IMR-90 (cell line): ENCODE results near the gene PI4KA. TPM values are rescaled to one million over a fixed set of nuclear protein-coding genes. Genes with fewer than 3 reads are reported as not detected.
"Not testable (repeated sequence)": the region's sequence is repeated elsewhere in the genome, so short reads cannot be mapped to it uniquely, and the experiment has no call there.

Experiments
- ATAC-seq: fragments of 200-7000 bp; cut with Tn5 transposase; 2 replicates; pipeline ENCODE4 v1.9.1; 2020; ENCODE audit warnings: low read depth, mild to moderate bottlenecking, moderate library complexity
- BruUV-seq: library from RNA; stranded (reverse); fragments of 400-500 nt; replicated peaks from 2 replicates; lab custom pipeline; 2021; lab: Mats Ljungman, UMichigan
- CTCF ChIA-PET: fragments of 300-600 bp; formaldehyde crosslinking; extraction: SDS; loops from one replicate; lab custom pipeline; 2021; ENCODE audit warnings: antibody characterized with exemption; lab: Yijun Ruan, JAX
- POLR2A ChIA-PET: fragments of 300-600 bp; sonication (Branson Sonifier 250); formaldehyde crosslinking; loops from one replicate; lab custom pipeline; 2022; ENCODE audit warnings: antibody characterized with exemption; ENCODE audit not compliant: unreplicated experiment; lab: Charles Lee
- DNase-seq: peaks from one replicate; pipeline ENCODE4 v3.0.0; 2013
- H2AFZ ChIP-seq: replicated peaks from 2 replicates; pipeline ENCODE3; 2013; ENCODE audit warnings: low read length, mild to moderate bottlenecking; ENCODE audit not compliant: poor library complexity
- H2AK5ac ChIP-seq: 2 replicates; pipeline ENCODE4 v1.6.1; 2013; ENCODE audit warnings: low read depth, low read length, inconsistent platforms
- H2AK9ac ChIP-seq: replicated peaks from 2 replicates; pipeline ENCODE3; 2013; ENCODE audit warnings: mild to moderate bottlenecking, low read depth, low read length, moderate library complexity; ENCODE audit not compliant: poor library complexity
- H2BK120ac ChIP-seq: 2 replicates; pipeline ENCODE4 v1.6.1; 2013; ENCODE audit warnings: low read depth, low read length, inconsistent platforms
- H2BK15ac ChIP-seq: 3 replicates; pipeline ENCODE4 v1.6.1; 2013; ENCODE audit warnings: low read depth, low read length, inconsistent platforms
- H2BK20ac ChIP-seq: 2 replicates; pipeline ENCODE4 v1.6.1; 2013; ENCODE audit warnings: low read depth, mild to moderate bottlenecking, inconsistent platforms, low read length, moderate library complexity
- H2BK5ac ChIP-seq: 2 replicates; pipeline ENCODE4 v1.6.1; 2013; ENCODE audit warnings: mild to moderate bottlenecking, low read depth, low read length, inconsistent platforms; ENCODE audit not compliant: poor library complexity, severe bottlenecking
- H3K14ac ChIP-seq: replicated peaks from 2 replicates; pipeline ENCODE4 v1.6.1; 2013; ENCODE audit warnings: low read depth, low read length, inconsistent platforms
- H3K18ac ChIP-seq: 2 replicates; pipeline ENCODE4 v1.6.1; 2013; ENCODE audit warnings: low read depth, low read length, control low read depth
- H3K23ac ChIP-seq: 2 replicates; pipeline ENCODE4 v1.6.1; 2013; ENCODE audit warnings: low read depth, low read length, inconsistent platforms
- H3K27ac ChIP-seq: 2 replicates; pipeline ENCODE4 v1.5.1; 2013; ENCODE audit warnings: mild to moderate bottlenecking, control low read depth, low read length; ENCODE audit not compliant: insufficient read depth
- H3K27me3 ChIP-seq: 2 replicates; pipeline ENCODE4 v1.6.1; 2013; ENCODE audit warnings: low read length; ENCODE audit not compliant: control insufficient read depth, insufficient read depth
- H3K36me3 ChIP-seq: 2 replicates; pipeline ENCODE4 v1.6.1; 2013; ENCODE audit warnings: low read length, mixed read lengths; ENCODE audit not compliant: control insufficient read depth, insufficient read depth
- H3K4ac ChIP-seq: 2 replicates; pipeline ENCODE4 v1.6.1; 2013; ENCODE audit warnings: low read depth, low read length, inconsistent platforms
- H3K4me1 ChIP-seq: 2 replicates; pipeline ENCODE4 v1.6.1; 2013; ENCODE audit warnings: low read length, mixed read lengths; ENCODE audit not compliant: control insufficient read depth, insufficient read depth
- H3K4me2 ChIP-seq: 2 replicates; pipeline ENCODE4 v1.6.1; 2013; ENCODE audit warnings: low read depth, mild to moderate bottlenecking, control low read depth, low read length, moderate library complexity
- H3K4me3 ChIP-seq: 2 replicates; pipeline ENCODE4 v1.5.1; 2013; ENCODE audit warnings: low read depth, mild to moderate bottlenecking, control low read depth, low read length, moderate library complexity; ENCODE audit not compliant: insufficient read depth
- H3K56ac ChIP-seq: 2 replicates; pipeline ENCODE4 v1.6.1; 2013; ENCODE audit warnings: low read length, inconsistent platforms; ENCODE audit not compliant: insufficient read depth; ENCODE audit errors: extremely low read depth
- H3K79me1 ChIP-seq, 2 experiments: 2 replicates each; pipeline ENCODE4 v1.6.1; 2013; ENCODE audit warnings: low read length in 2 of 2, inconsistent platforms in 1 of 2, low read depth in 1 of 2
- H3K9ac ChIP-seq: 2 replicates; pipeline ENCODE4 v1.6.1; 2013; ENCODE audit warnings: low read depth, low read length, control low read depth
- H3K9me1 ChIP-seq: 2 replicates; pipeline ENCODE4 v1.6.1; 2013; ENCODE audit warnings: low read length, inconsistent platforms; ENCODE audit not compliant: insufficient read depth
- H3K9me3 ChIP-seq: 2 replicates; pipeline ENCODE4 v1.6.1; 2013; ENCODE audit warnings: low read length; ENCODE audit not compliant: control insufficient read depth, insufficient read depth
- H4K20me1 ChIP-seq: 2 replicates; pipeline ENCODE4 v1.6.1; 2013; ENCODE audit warnings: low read length, inconsistent platforms; ENCODE audit not compliant: insufficient read depth
- H4K5ac ChIP-seq: 2 replicates; pipeline ENCODE4 v1.6.1; 2013; ENCODE audit warnings: mild to moderate bottlenecking, low read depth, low read length, control low read depth
- H4K8ac ChIP-seq, 2 experiments: 2 replicates each; pipeline ENCODE4 v1.6.1; 2013; ENCODE audit warnings: low read depth in 2 of 2, low read length in 2 of 2, control low read depth in 1 of 2, inconsistent platforms in 1 of 2
- H4K91ac ChIP-seq: 2 replicates; pipeline ENCODE4 v1.6.1; 2013; ENCODE audit warnings: low read depth, low read length, inconsistent platforms; ENCODE audit not compliant: insufficient read depth
- WGBS, 2 experiments: methylation state at CpG; one replicate each; pipeline versions ENCODE4 v1.1.5 to v1.1.7; 2013; ENCODE audit warnings: missing lambda C conversion rate in 2 of 2; ENCODE audit not compliant: insufficient read length in 1 of 2; ENCODE audit errors: extremely low coverage in 2 of 2; 5-methylcytosine and 5-hydroxymethylcytosine counted together
- dilution Hi-C: fragments of 300-500 bp; cut with HindIII; formaldehyde crosslinking; loops from one replicate; pipeline ENCODE4 v1.14.3; 2018; ENCODE audit warnings: low sequenced_read_pairs; ENCODE audit not compliant: unreplicated experiment
- in situ Hi-C: fragments of 300-500 bp; cut with MboI; formaldehyde crosslinking; loops from 3 replicates; pipeline ENCODE4 v1.14.3; 2019; ENCODE audit warnings: low sequenced_read_pairs, inconsistent platforms, mixed read lengths
- intact Hi-C: fragments of 100-400 bp; cut with micrococcal nuclease; formaldehyde crosslinking; loops from 2 replicates; pipeline ENCODE4 v1.10.0; 2022
- polyA plus RNA-seq, 3 experiments: library from polyadenylated mRNA; depleted of rRNA; stranded (reverse); fragments of >200 nt; gene quantifications; 2 replicates each; pipeline ENCODE4 v1.2.3, GENCODE V29; 2012; ENCODE audit warnings: low replicate concordance in 1 of 3
- total RNA-seq: library from RNA; depleted of rRNA; stranded (reverse); fragments of >200 nt; gene quantifications from 2 replicates; pipeline ENCODE4 v1.2.3, GENCODE V29; 2012

Gene PI4KA
- total and polyA plus RNA-seq, 2 of the 4 experiments (the other 2 are of a cell fraction) = 16.8 to 35.5 TPM

DNA sequence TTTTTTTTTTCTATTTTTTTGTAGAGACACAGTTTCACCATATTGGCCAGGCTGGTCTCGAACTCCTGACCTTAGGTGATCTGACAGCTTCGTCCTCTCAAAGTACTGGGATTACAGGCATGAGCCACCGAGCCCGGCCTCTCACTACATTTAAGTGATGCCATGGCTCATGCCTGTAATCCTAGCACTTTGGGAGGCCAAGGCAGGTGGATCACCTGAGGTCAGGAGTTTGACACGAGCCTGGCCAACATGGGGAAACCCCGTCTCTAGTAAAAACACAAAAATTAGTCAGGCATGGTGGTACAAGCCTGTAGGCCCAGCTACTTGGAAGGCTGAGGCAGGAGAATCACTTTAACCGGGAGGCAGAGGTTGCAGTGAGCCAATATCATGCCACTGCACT, 165.7 kb downstream of the PI4KA start:
- H3K9me1 ChIP-seq, H3K56ac ChIP-seq, in situ Hi-C loops, H3K4me3 ChIP-seq, H3K14ac ChIP-seq, H4K8ac ChIP-seq, H3K9me3 ChIP-seq, H3K4me1 ChIP-seq, H3K4ac ChIP-seq, H3K9ac ChIP-seq, H4K91ac ChIP-seq, H4K20me1 ChIP-seq, H3K23ac ChIP-seq, H2AK9ac ChIP-seq, H2BK15ac ChIP-seq, H2AFZ ChIP-seq, H3K4me2 ChIP-seq, H3K79me1 ChIP-seq, H4K5ac ChIP-seq, dilution Hi-C loops, H2AK5ac ChIP-seq, H2BK120ac ChIP-seq, BruUV-seq, H2BK20ac ChIP-seq, DNase-seq, H3K36me3 ChIP-seq, H2BK5ac ChIP-seq, intact Hi-C loops, ATAC-seq, CTCF ChIA-PET, H3K18ac ChIP-seq, H3K27ac ChIP-seq, H3K27me3 ChIP-seq, POLR2A ChIA-PET: not testable (repeated sequence)
- WGBS, 2 experiments = 53% methylated on average over 2 of the region's 7 CpGs; no CpG with 5 or more reads in 1 of the 2 experiments

DNA sequence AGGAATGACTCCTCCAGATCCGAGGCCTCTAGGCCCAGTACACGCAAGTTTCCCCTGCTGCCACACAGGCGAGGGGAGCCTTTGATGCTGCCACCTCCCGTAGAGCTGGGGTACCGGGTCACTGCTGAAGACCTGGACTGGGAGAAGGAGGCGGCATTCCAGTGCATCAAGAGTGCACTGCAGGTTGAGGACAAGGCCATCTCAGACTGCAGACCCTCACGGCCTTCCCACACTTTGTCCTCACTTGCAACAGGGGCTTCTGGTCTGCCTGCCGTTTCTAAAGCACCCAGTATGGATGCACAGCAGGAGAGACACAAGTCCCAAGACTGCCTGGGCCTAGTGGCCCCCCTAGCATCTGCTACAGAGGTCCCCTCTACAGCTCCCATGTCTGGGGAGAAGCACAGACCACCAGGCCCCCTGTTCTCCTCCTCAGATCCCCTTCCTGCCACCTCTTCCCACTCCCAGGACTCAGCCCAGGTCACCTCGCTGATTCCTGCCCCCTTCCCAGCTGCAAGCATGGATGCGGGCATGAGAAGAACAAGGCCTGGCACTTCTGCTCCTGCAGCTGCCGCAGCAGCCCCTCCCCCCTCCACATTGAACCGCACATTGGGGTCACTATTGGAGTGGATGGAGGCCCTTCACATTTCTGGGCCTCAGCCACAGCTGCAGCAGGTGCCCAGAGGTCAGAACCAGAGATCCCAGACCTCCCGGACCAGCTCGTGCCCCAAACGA, 167.9 kb downstream of the PI4KA start:
- BruUV-seq, dilution Hi-C loops, CTCF ChIA-PET: not testable (repeated sequence)

More for the DNA sequence above, 167.9 kb downstream of the PI4KA start:
- H3K4me2 ChIP-seq, H3K4me3 ChIP-seq, H2BK15ac ChIP-seq, H3K36me3 ChIP-seq, H2BK120ac ChIP-seq, H3K9ac ChIP-seq, H2AK9ac ChIP-seq, H4K8ac ChIP-seq, H3K9me3 ChIP-seq, ATAC-seq, in situ Hi-C loops, H3K9me1 ChIP-seq, H2BK20ac ChIP-seq, H3K27me3 ChIP-seq, H4K20me1 ChIP-seq, H2AFZ ChIP-seq, H3K23ac ChIP-seq, H3K14ac ChIP-seq, H3K4ac ChIP-seq, H3K56ac ChIP-seq, H4K91ac ChIP-seq, POLR2A ChIA-PET, intact Hi-C loops, H2AK5ac ChIP-seq, H4K5ac ChIP-seq, H3K4me1 ChIP-seq, H3K18ac ChIP-seq, H3K79me1 ChIP-seq, H3K27ac ChIP-seq, DNase-seq, H2BK5ac ChIP-seq: not testable (repeated sequence)
- WGBS, 2 experiments = 80% methylated on average over 1 of the region's 15 CpGs; no CpG with 5 or more reads in 1 of the 2 experiments
